IMR-90 (cell line): ENCODE measurements around the gene ZDHHC14. TPM values are rescaled to one million over a fixed set of nuclear protein-coding genes. Genes with fewer than 3 reads are reported as not detected.

ENCODE experiments used
- ATAC-seq: fragments of 200-7000 bp; cut with Tn5 transposase; 2 replicates; pipeline ENCODE4 v1.9.1; 2020; ENCODE audit warnings: low read depth, mild to moderate bottlenecking, moderate library complexity
- BruUV-seq: library from RNA; stranded (reverse); fragments of 400-500 nt; replicated peaks from 2 replicates; lab custom pipeline; 2021; lab: Mats Ljungman, UMichigan
- CTCF ChIA-PET: fragments of 300-600 bp; formaldehyde crosslinking; extraction: SDS; loops from one replicate; lab custom pipeline; 2021; ENCODE audit warnings: antibody characterized with exemption; lab: Yijun Ruan, JAX
- POLR2A ChIA-PET: fragments of 300-600 bp; sonication (Branson Sonifier 250); formaldehyde crosslinking; loops from one replicate; lab custom pipeline; 2022; ENCODE audit warnings: antibody characterized with exemption; ENCODE audit not compliant: unreplicated experiment; lab: Charles Lee
- DNase-seq: peaks from one replicate; pipeline ENCODE4 v3.0.0; 2013
- H2AFZ ChIP-seq: replicated peaks from 2 replicates; pipeline ENCODE3; 2013; ENCODE audit warnings: low read length, mild to moderate bottlenecking; ENCODE audit not compliant: poor library complexity
- H2AK5ac ChIP-seq: 2 replicates; pipeline ENCODE4 v1.6.1; 2013; ENCODE audit warnings: low read depth, low read length, inconsistent platforms
- H2AK9ac ChIP-seq: replicated peaks from 2 replicates; pipeline ENCODE3; 2013; ENCODE audit warnings: mild to moderate bottlenecking, low read depth, low read length, moderate library complexity; ENCODE audit not compliant: poor library complexity
- H2BK120ac ChIP-seq: 2 replicates; pipeline ENCODE4 v1.6.1; 2013; ENCODE audit warnings: low read depth, low read length, inconsistent platforms
- H2BK15ac ChIP-seq: 3 replicates; pipeline ENCODE4 v1.6.1; 2013; ENCODE audit warnings: low read depth, low read length, inconsistent platforms
- H2BK20ac ChIP-seq: 2 replicates; pipeline ENCODE4 v1.6.1; 2013; ENCODE audit warnings: low read depth, mild to moderate bottlenecking, inconsistent platforms, low read length, moderate library complexity
- H2BK5ac ChIP-seq: 2 replicates; pipeline ENCODE4 v1.6.1; 2013; ENCODE audit warnings: mild to moderate bottlenecking, low read depth, low read length, inconsistent platforms; ENCODE audit not compliant: poor library complexity, severe bottlenecking
- H3K14ac ChIP-seq: replicated peaks from 2 replicates; pipeline ENCODE4 v1.6.1; 2013; ENCODE audit warnings: low read depth, low read length, inconsistent platforms
- H3K18ac ChIP-seq: 2 replicates; pipeline ENCODE4 v1.6.1; 2013; ENCODE audit warnings: low read depth, low read length, control low read depth
- H3K23ac ChIP-seq: 2 replicates; pipeline ENCODE4 v1.6.1; 2013; ENCODE audit warnings: low read depth, low read length, inconsistent platforms
- H3K27ac ChIP-seq: 2 replicates; pipeline ENCODE4 v1.5.1; 2013; ENCODE audit warnings: mild to moderate bottlenecking, control low read depth, low read length; ENCODE audit not compliant: insufficient read depth
- H3K27me3 ChIP-seq: 2 replicates; pipeline ENCODE4 v1.6.1; 2013; ENCODE audit warnings: low read length; ENCODE audit not compliant: control insufficient read depth, insufficient read depth
- H3K36me3 ChIP-seq: 2 replicates; pipeline ENCODE4 v1.6.1; 2013; ENCODE audit warnings: low read length, mixed read lengths; ENCODE audit not compliant: control insufficient read depth, insufficient read depth
- H3K4ac ChIP-seq: 2 replicates; pipeline ENCODE4 v1.6.1; 2013; ENCODE audit warnings: low read depth, low read length, inconsistent platforms
- H3K4me1 ChIP-seq: 2 replicates; pipeline ENCODE4 v1.6.1; 2013; ENCODE audit warnings: low read length, mixed read lengths; ENCODE audit not compliant: control insufficient read depth, insufficient read depth
- H3K4me2 ChIP-seq: 2 replicates; pipeline ENCODE4 v1.6.1; 2013; ENCODE audit warnings: low read depth, mild to moderate bottlenecking, control low read depth, low read length, moderate library complexity
- H3K4me3 ChIP-seq: 2 replicates; pipeline ENCODE4 v1.5.1; 2013; ENCODE audit warnings: low read depth, mild to moderate bottlenecking, control low read depth, low read length, moderate library complexity; ENCODE audit not compliant: insufficient read depth
- H3K56ac ChIP-seq: 2 replicates; pipeline ENCODE4 v1.6.1; 2013; ENCODE audit warnings: low read length, inconsistent platforms; ENCODE audit not compliant: insufficient read depth; ENCODE audit errors: extremely low read depth
- H3K79me1 ChIP-seq, 2 experiments: 2 replicates each; pipeline ENCODE4 v1.6.1; 2013; ENCODE audit warnings: low read length in 2 of 2, inconsistent platforms in 1 of 2, low read depth in 1 of 2
- H3K9ac ChIP-seq: 2 replicates; pipeline ENCODE4 v1.6.1; 2013; ENCODE audit warnings: low read depth, low read length, control low read depth
- H3K9me1 ChIP-seq: 2 replicates; pipeline ENCODE4 v1.6.1; 2013; ENCODE audit warnings: low read length, inconsistent platforms; ENCODE audit not compliant: insufficient read depth
- H3K9me3 ChIP-seq: 2 replicates; pipeline ENCODE4 v1.6.1; 2013; ENCODE audit warnings: low read length; ENCODE audit not compliant: control insufficient read depth, insufficient read depth
- H4K20me1 ChIP-seq: 2 replicates; pipeline ENCODE4 v1.6.1; 2013; ENCODE audit warnings: low read length, inconsistent platforms; ENCODE audit not compliant: insufficient read depth
- H4K5ac ChIP-seq: 2 replicates; pipeline ENCODE4 v1.6.1; 2013; ENCODE audit warnings: mild to moderate bottlenecking, low read depth, low read length, control low read depth
- H4K8ac ChIP-seq, 2 experiments: 2 replicates each; pipeline ENCODE4 v1.6.1; 2013; ENCODE audit warnings: low read depth in 2 of 2, low read length in 2 of 2, control low read depth in 1 of 2, inconsistent platforms in 1 of 2
- H4K91ac ChIP-seq: 2 replicates; pipeline ENCODE4 v1.6.1; 2013; ENCODE audit warnings: low read depth, low read length, inconsistent platforms; ENCODE audit not compliant: insufficient read depth
- BHLHE40 ChIP-seq: fragments of 150-350 bp; IDR thresholded peaks from 2 replicates; pipeline ENCODE4 v1.6.1; 2016; ENCODE audit warnings: mild to moderate bottlenecking, low read depth, low read length
- CEBPB ChIP-seq: IDR thresholded peaks from 2 replicates; pipeline ENCODE4 v1.6.1; 2012; ENCODE audit warnings: low read depth, low read length, improper control_type of control experiment
- FOS ChIP-seq: fragments of 150-350 bp; IDR thresholded peaks from 2 replicates; pipeline ENCODE4 v1.6.1; 2016; ENCODE audit warnings: low read depth, low read length
- MAFK ChIP-seq: IDR thresholded peaks from 2 replicates; pipeline ENCODE4 v1.6.1; 2012; ENCODE audit warnings: low read depth, low read length, improper control_type of control experiment
- MXI1 ChIP-seq: IDR thresholded peaks from 2 replicates; pipeline ENCODE4 v1.6.1; 2012; ENCODE audit warnings: low read depth, mild to moderate bottlenecking, low read length, moderate library complexity, borderline replicate concordance
- WGBS, 2 experiments: methylation state at CpG; one replicate each; pipeline versions ENCODE4 v1.1.5 to v1.1.7; 2013; ENCODE audit warnings: missing lambda C conversion rate in 2 of 2; ENCODE audit not compliant: insufficient read length in 1 of 2; ENCODE audit errors: extremely low coverage in 2 of 2; 5-methylcytosine and 5-hydroxymethylcytosine counted together
- dilution Hi-C: fragments of 300-500 bp; cut with HindIII; formaldehyde crosslinking; loops from one replicate; pipeline ENCODE4 v1.14.3; 2018; ENCODE audit warnings: low sequenced_read_pairs; ENCODE audit not compliant: unreplicated experiment
- in situ Hi-C: fragments of 300-500 bp; cut with MboI; formaldehyde crosslinking; loops from 3 replicates; pipeline ENCODE4 v1.14.3; 2019; ENCODE audit warnings: low sequenced_read_pairs, inconsistent platforms, mixed read lengths
- intact Hi-C: fragments of 100-400 bp; cut with micrococcal nuclease; formaldehyde crosslinking; loops from 2 replicates; pipeline ENCODE4 v1.10.0; 2022
- polyA plus RNA-seq, 3 experiments: library from polyadenylated mRNA; depleted of rRNA; stranded (reverse); fragments of >200 nt; gene quantifications; 2 replicates each; pipeline ENCODE4 v1.2.3, GENCODE V29; 2012; ENCODE audit warnings: low replicate concordance in 1 of 3
- total RNA-seq: library from RNA; depleted of rRNA; stranded (reverse); fragments of >200 nt; gene quantifications from 2 replicates; pipeline ENCODE4 v1.2.3, GENCODE V29; 2012

ZDHHC14 gene
- total and polyA plus RNA-seq, 2 of the 4 experiments (the other 2 are of a cell fraction): 0.90 to 2.0 TPM

- Histone ChIP-seq H4K8ac (peak overlapping the region; percentile 43 to 56; a peak in 3 of 4 replicates), H3K9ac (peak overlapping the region; percentile 33; the same call in 1 of the 2 replicates), H3K4me1 (peaks cover 24% of the 10 kb centered on the region), H2BK20ac (peak overlapping the region; percentile 84), H3K36me3 (no peaks in the 10 kb centered on the region), H2BK15ac (peak overlapping the region; percentile 69; the same call in 2 of the 3 replicates), H3K9me1 (peaks cover 14% of the 10 kb centered on the region), H2BK5ac (peak overlapping the region; percentile 7), H4K91ac (peak overlapping the region; percentile 53), H3K56ac (no peak overlapping the region), H3K23ac (no peak overlapping the region), H4K20me1 (no peaks in the 10 kb centered on the region), H3K27me3 (no peaks in the 10 kb centered on the region; the same call in 1 of the 2 replicates), H3K14ac (peak overlapping the region; percentile 77), H4K5ac (peak overlapping the region; percentile 89), H3K18ac (peak overlapping the region; percentile 95), H3K79me1 (no peaks in the 10 kb centered on the region), H2BK120ac (peak overlapping the region; percentile 67), H2AFZ (peak overlapping the region; percentile 34), H3K9me3 (no peaks in the 10 kb centered on the region), H2AK9ac (peak overlapping the region; percentile 4), H3K4me3 (no peak overlapping the region), H2AK5ac (peak overlapping the region; percentile 90), H3K4me2 (peak overlapping the region; percentile 56), H3K27ac (peak overlapping the region; percentile 88; the same call in 1 of the 2 replicates), H3K4ac (peak overlapping the region; percentile 87)
- intact Hi-C loops (no loop called here), dilution Hi-C loops (no loop called here), in situ Hi-C loops (no loop called here)
- ChIA-PET CTCF (interaction anchor here (0.5 to 1.2 kb wide), 4 partner anchors 9 to 46 kb away, joined by 3 to 6 read pairs (median 4); no protein-coding TSS in a partner anchor), POLR2A (interaction anchor here (0.7 kb wide), 1 partner anchor 372 kb away, joined by 9 read pairs; no protein-coding TSS in a partner anchor)
- peak; percentile 95 for DNase-seq
- ATAC-seq: peak; percentile 95
- 90% methylated on average over 2 of the region's 6 CpGs; no CpG with 5 or more reads in 1 of the 2 experiments for WGBS, 2 experiments
- TF ChIP-seq MXI1 (no peak), FOS (peak; percentile 37; the same call in 1 of the 2 replicates), MAFK (no peak), BHLHE40 (peak; percentile 70), CEBPB (peak; percentile 97)
- no TSS peak for BruUV-seq
Observed at GRCh38 chr6:157715728-157716164, 334.8 kb downstream of the ZDHHC14 start.
